K562 (cell line): ENCODE results near the gene PYGB. TPM values are rescaled to one million over a fixed set of nuclear protein-coding genes. Genes with fewer than 3 reads are reported as not detected.
A peak's percentile ranks its signal among the peaks of the same experiment; 100 is the strongest.

ENCODE experiments used
- CTBP1 ChIP-seq: fragments of 450-650 bp; IDR thresholded peaks from 2 replicates; pipeline ENCODE4 v1.6.1; 2016; ENCODE audit warnings: borderline replicate concordance
- ELK1 ChIP-seq: sonication (generic); formaldehyde crosslinking; IDR thresholded peaks from 2 replicates; pipeline ENCODE4 v1.8.1; 2022; ENCODE audit warnings: missing genetic modification reagents
- ETV1 ChIP-seq: fragments of 450-650 bp; conservative IDR thresholded peaks from 2 replicates; pipeline ENCODE4 v1.6.1; 2016; ENCODE audit warnings: missing genetic modification characterization, control low read depth, low read depth, missing compliant biosample characterization
- EWSR1 ChIP-seq: fragments of 450-650 bp; IDR thresholded peaks from 2 replicates; pipeline ENCODE4 v1.6.1; 2018; ENCODE audit warnings: borderline replicate concordance, mild to moderate bottlenecking, low read depth, moderate library complexity; ENCODE audit not compliant: partially characterized antibody
- HNRNPLL ChIP-seq: fragments of 200-400 bp; formaldehyde crosslinking; IDR thresholded peaks from 2 replicates; pipeline ENCODE4 v1.6.1; 2017; ENCODE audit warnings: low read length, low read depth, mild to moderate bottlenecking; ENCODE audit not compliant: poor library complexity, severe bottlenecking
- HNRNPUL1 ChIP-seq: fragments of 200-400 bp; formaldehyde crosslinking; IDR thresholded peaks from 2 replicates; pipeline ENCODE4 v1.6.1; 2017; ENCODE audit warnings: low read length
- JUNB ChIP-seq: fragments of 450-650 bp; formaldehyde crosslinking; conservative IDR thresholded peaks from 2 replicates; pipeline ENCODE4 v1.4.0; 2020; ENCODE audit warnings: mild to moderate bottlenecking
- NCOA1 ChIP-seq: fragments of 450-650 bp; IDR thresholded peaks from 2 replicates; pipeline ENCODE4 v1.6.1; 2016; ENCODE audit warnings: low read depth
- NEUROD1 ChIP-seq: fragments of 150-350 bp; IDR thresholded peaks from 2 replicates; pipeline ENCODE4 v1.6.1; 2014; ENCODE audit warnings: borderline replicate concordance, low read length, low read depth; ENCODE audit not compliant: partially characterized antibody
- NFATC3 ChIP-seq: fragments of 450-650 bp; IDR thresholded peaks from 2 replicates; pipeline ENCODE4 v1.6.1; 2017; ENCODE audit warnings: mild to moderate bottlenecking
- NR2C2 ChIP-seq, 2 experiments: fragments of 200-800 bp in 1 of 2; sonication (Bioruptor generic) in 1 of 2; sonication (generic) in 1 of 2; formaldehyde crosslinking in 1 of 2; IDR thresholded peaks; 2 replicates each; pipeline versions ENCODE4 v1.6.1 to v1.8.0; 2016 to 2022; ENCODE audit warnings: mild to moderate bottlenecking in 1 of 2, missing compliant biosample characterization in 1 of 2, missing genetic modification characterization in 1 of 2, missing genetic modification reagents in 1 of 2
- SMARCE1 ChIP-seq: fragments of 450-650 bp; IDR thresholded peaks from 2 replicates; pipeline ENCODE4 v1.7.1; 2016; ENCODE audit warnings: mild to moderate bottlenecking
- TCFL5 ChIP-seq: fragments of 250-450 bp; sonication (Bioruptor Pico); conservative IDR thresholded peaks from 2 replicates; pipeline ENCODE4 v1.6.1; 2021; ENCODE audit warnings: mild to moderate bottlenecking, moderate library complexity, matching md5 sums
- polyA plus RNA-seq, 8 experiments: library from polyadenylated mRNA; depleted of rRNA in 4 of 8; stranded (reverse) in 5 of 8; unstranded in 3 of 8; fragments of >200 nt; fragmentation: Nextera tagmentation in 2 of 8; fragmentation: Illumina TruSeq in 1 of 8; extraction: Ambion mirVana in 2 of 8; extraction: Trizol in 1 of 8; gene quantifications; 2 replicates each; pipeline versions ENCODE4 v1.2.1 to v1.2.3, GENCODE V29; 2011 to 2014; ENCODE audit warnings: inconsistent platforms in 1 of 8, missing spikeins in 1 of 8
- total RNA-seq, 7 experiments: library from RNA; depleted of rRNA in 6 of 7; stranded (reverse); fragments of >200 nt in 6 of 7; fragmentation: Illumina TruSeq in 2 of 7; extraction: Trizol in 2 of 7; gene quantifications; 2 replicates each; pipeline versions ENCODE4 v1.2.1 to v1.2.3, GENCODE V29; 2011 to 2021; ENCODE audit warnings: low replicate concordance in 1 of 7
- TF ChIP-seq, protein P1 (sequence below), 2 experiments: fragments of 450-650 bp; conservative IDR thresholded peaks; 2 replicates each; pipeline ENCODE4 v1.6.1; 2017; ENCODE audit warnings: mild to moderate bottlenecking in 2 of 2, moderate library complexity in 2 of 2
- TF ChIP-seq, protein P2 (sequence below), 3 experiments: IDR thresholded peaks in 2 of 3; conservative IDR thresholded peaks in 1 of 3; 2 replicates each; pipeline ENCODE4 v1.5.1; 2011 to 2012; ENCODE audit warnings: low read length in 3 of 3, mild to moderate bottlenecking in 3 of 3, control low read depth in 2 of 3, improper control_type of control experiment in 1 of 3, inconsistent platforms in 1 of 3, low read depth in 1 of 3, mixed read lengths in 1 of 3, moderate library complexity in 1 of 3; ENCODE audit not compliant: insufficient read depth in 2 of 3

The PYGB gene
- total and polyA plus RNA-seq, 9 of the 15 experiments (the other 6 are each of a cell fraction or from before 2014, with no cell fraction given): 0.34 to 18.0 (median 9.8) TPM

GRCh38 chr20:25310268-25310920 lies 62.5 kb downstream of the PYGB start (continued):
- TF ChIP-seq ETV1 (tag): no peak
- TF ChIP-seq, protein P1, sequence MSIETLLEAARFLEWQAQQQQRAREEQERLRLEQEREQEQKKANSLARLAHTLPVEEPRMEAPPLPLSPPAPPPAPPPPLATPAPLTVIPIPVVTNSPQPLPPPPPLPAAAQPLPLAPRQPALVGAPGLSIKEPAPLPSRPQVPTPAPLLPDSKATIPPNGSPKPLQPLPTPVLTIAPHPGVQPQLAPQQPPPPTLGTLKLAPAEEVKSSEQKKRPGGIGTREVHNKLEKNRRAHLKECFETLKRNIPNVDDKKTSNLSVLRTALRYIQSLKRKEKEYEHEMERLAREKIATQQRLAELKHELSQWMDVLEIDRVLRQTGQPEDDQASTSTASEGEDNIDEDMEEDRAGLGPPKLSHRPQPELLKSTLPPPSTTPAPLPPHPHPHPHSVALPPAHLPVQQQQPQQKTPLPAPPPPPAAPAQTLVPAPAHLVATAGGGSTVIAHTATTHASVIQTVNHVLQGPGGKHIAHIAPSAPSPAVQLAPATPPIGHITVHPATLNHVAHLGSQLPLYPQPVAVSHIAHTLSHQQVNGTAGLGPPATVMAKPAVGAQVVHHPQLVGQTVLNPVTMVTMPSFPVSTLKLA (conservative IDR thresholded peaks at IDR 0.05): peak in 1 of 2 experiments; percentile 52; a peak in 2 of 4 replicates
- TF ChIP-seq HNRNPUL1: no peak
- TF ChIP-seq SMARCE1: peak; percentile 96
- peak; percentile 73; the same call in 1 of the 2 replicates for TF ChIP-seq JUNB (CRISPR knock-in tag)
- TF ChIP-seq CTBP1: peak; percentile 86
- no peak for TF ChIP-seq NR2C2 (CRISPR knock-in tag; IDR thresholded peaks at IDR 0.05)
- TF ChIP-seq NR2C2 (tag; IDR thresholded peaks at IDR 0.05): peak; percentile 87
- 0 out of 2 replicates have a peak, but pooled peaks have one; percentile 20 for TF ChIP-seq NCOA1
- no peak for TF ChIP-seq NFATC3
- TF ChIP-seq EWSR1: no peak
- TF ChIP-seq NEUROD1: peak; percentile 64
- TF ChIP-seq HNRNPLL: no peak
- TF ChIP-seq TCFL5 (CRISPR knock-in tag): no peak
- TF ChIP-seq, protein P2, sequence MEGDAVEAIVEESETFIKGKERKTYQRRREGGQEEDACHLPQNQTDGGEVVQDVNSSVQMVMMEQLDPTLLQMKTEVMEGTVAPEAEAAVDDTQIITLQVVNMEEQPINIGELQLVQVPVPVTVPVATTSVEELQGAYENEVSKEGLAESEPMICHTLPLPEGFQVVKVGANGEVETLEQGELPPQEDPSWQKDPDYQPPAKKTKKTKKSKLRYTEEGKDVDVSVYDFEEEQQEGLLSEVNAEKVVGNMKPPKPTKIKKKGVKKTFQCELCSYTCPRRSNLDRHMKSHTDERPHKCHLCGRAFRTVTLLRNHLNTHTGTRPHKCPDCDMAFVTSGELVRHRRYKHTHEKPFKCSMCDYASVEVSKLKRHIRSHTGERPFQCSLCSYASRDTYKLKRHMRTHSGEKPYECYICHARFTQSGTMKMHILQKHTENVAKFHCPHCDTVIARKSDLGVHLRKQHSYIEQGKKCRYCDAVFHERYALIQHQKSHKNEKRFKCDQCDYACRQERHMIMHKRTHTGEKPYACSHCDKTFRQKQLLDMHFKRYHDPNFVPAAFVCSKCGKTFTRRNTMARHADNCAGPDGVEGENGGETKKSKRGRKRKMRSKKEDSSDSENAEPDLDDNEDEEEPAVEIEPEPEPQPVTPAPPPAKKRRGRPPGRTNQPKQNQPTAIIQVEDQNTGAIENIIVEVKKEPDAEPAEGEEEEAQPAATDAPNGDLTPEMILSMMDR (IDR thresholded peaks at IDR 0.05 in 2 of 3, conservative IDR thresholded peaks at IDR 0.05 in 1 of 3; ENCODE audit: insufficient read depth in 2 of 3, low read depth in 1 of 3, low read length in 3 of 3): peak; percentile 72 to 75 (median 74)
- TF ChIP-seq ELK1: no peak
